Karpas-422 (cell line): ENCODE results near the gene AKNA. TPM values are rescaled to one million over a fixed set of nuclear protein-coding genes. Genes with fewer than 3 reads are reported as not detected.

ENCODE experiments used
- DNase-seq: peaks from one replicate; pipeline ENCODE4 v3.0.0-alpha.2; 2015
- H2AFZ ChIP-seq: fragments of 200-600 bp; sonication (generic); 2 replicates; pipeline ENCODE4 v1.6.1; 2014; ENCODE audit warnings: antibody characterized with exemption, low read length, mixed read lengths
- H3K27ac ChIP-seq: fragments of 200-600 bp; sonication (generic); 2 replicates; pipeline ENCODE4 v1.5.1; 2014; ENCODE audit warnings: mild to moderate bottlenecking, low read length, moderate library complexity
- H3K27me3 ChIP-seq: fragments of 200-600 bp; sonication (generic); 2 replicates; pipeline ENCODE4 v1.6.1; 2014; ENCODE audit warnings: low read length, mixed read lengths
- H3K36me3 ChIP-seq: fragments of 200-600 bp; sonication (generic); 2 replicates; pipeline ENCODE4 v1.6.1; 2014; ENCODE audit warnings: low read length, mixed read lengths; ENCODE audit not compliant: insufficient read depth
- H3K4me1 ChIP-seq: fragments of 200-600 bp; sonication (generic); 2 replicates; pipeline ENCODE4 v1.6.1; 2014; ENCODE audit warnings: mild to moderate bottlenecking, low read length, mixed read lengths
- H3K4me2 ChIP-seq: fragments of 200-600 bp; sonication (generic); 2 replicates; pipeline ENCODE4 v1.6.1; 2014; ENCODE audit warnings: low read length, low read depth, mild to moderate bottlenecking; ENCODE audit not compliant: poor library complexity, severe bottlenecking
- H3K4me3 ChIP-seq: fragments of 200-600 bp; sonication (generic); 2 replicates; pipeline ENCODE4 v1.5.1; 2014; ENCODE audit warnings: mild to moderate bottlenecking, antibody characterized with exemption, low read length, mixed read lengths
- H3K79me2 ChIP-seq: fragments of 200-600 bp; sonication (generic); 2 replicates; pipeline ENCODE4 v1.6.1; 2014; ENCODE audit warnings: mild to moderate bottlenecking, low read length, mixed read lengths
- H3K9ac ChIP-seq: fragments of 200-600 bp; sonication (generic); 2 replicates; pipeline ENCODE4 v1.6.0; 2014; ENCODE audit warnings: low read length
- H3K9me2 ChIP-seq: fragments of 200-600 bp; sonication (generic), shearing (Covaris generic); replicated peaks from 2 replicates; pipeline ENCODE4 v1.6.0; 2014; ENCODE audit warnings: mild to moderate bottlenecking, low read length, moderate library complexity; ENCODE audit not compliant: insufficient read depth
- H3K9me3 ChIP-seq: fragments of 300-700, 200-600 bp; sonication (generic); 2 replicates; pipeline ENCODE4 v1.6.1; 2014; ENCODE audit warnings: low read length, mixed read lengths
- H4K20me1 ChIP-seq: fragments of 200-600 bp; sonication (generic); 2 replicates; pipeline ENCODE4 v1.6.1; 2014; ENCODE audit warnings: mild to moderate bottlenecking, antibody characterized with exemption, low read length, low read depth; ENCODE audit not compliant: insufficient read depth
- total RNA-seq: library from RNA; depleted of rRNA; stranded (reverse); fragments of >200 nt; shearing (Covaris generic); gene quantifications from 2 replicates; pipeline ENCODE4 v1.2.3, GENCODE V29; 2014; ENCODE audit warnings: low replicate concordance

The AKNA gene
- total RNA-seq, 1 experiment from 2014 or later = 77.9 TPM

- H2AFZ ChIP-seq = no peak overlapping the region
- H3K79me2 ChIP-seq = no peaks in the 10 kb centered on the region
- DNase-seq = peak; percentile 88
- H3K27ac ChIP-seq = no peak overlapping the region
- no peaks in the 10 kb centered on the region for H3K27me3 ChIP-seq
- H3K9me3 ChIP-seq = peaks cover 8% of the 10 kb centered on the region; the same call in 1 of the 2 replicates
- no peak overlapping the region for H3K9ac ChIP-seq
- H3K4me1 ChIP-seq = no peaks in the 10 kb centered on the region
- no peak overlapping the region for H3K4me2 ChIP-seq
- no peaks in the 10 kb centered on the region for H3K36me3 ChIP-seq
- H3K9me2 ChIP-seq = no peaks in the 10 kb centered on the region
- no peaks in the 10 kb centered on the region for H4K20me1 ChIP-seq
- H3K4me3 ChIP-seq = no peak overlapping the region
Observed at GRCh38 chr9:114291064-114291474, 96.7 kb downstream of the AKNA start.

GRCh38 chr9:114290561-114290986 lies 97.2 kb downstream of the AKNA start:
- H3K4me1 ChIP-seq = no peaks in the 10 kb centered on the region
- H3K9me3 ChIP-seq = peaks cover 8% of the 10 kb centered on the region; the same call in 1 of the 2 replicates
- no peak for DNase-seq
- no peaks in the 10 kb centered on the region for H3K9me2 ChIP-seq
- H3K4me2 ChIP-seq = no peak overlapping the region
- no peak overlapping the region for H3K9ac ChIP-seq
- no peak overlapping the region for H3K27ac ChIP-seq
- H3K4me3 ChIP-seq = no peak overlapping the region
- H4K20me1 ChIP-seq = no peaks in the 10 kb centered on the region
- H3K36me3 ChIP-seq = no peaks in the 10 kb centered on the region
- H2AFZ ChIP-seq = no peak overlapping the region
- H3K79me2 ChIP-seq = no peaks in the 10 kb centered on the region
- no peaks in the 10 kb centered on the region for H3K27me3 ChIP-seq

GRCh38 chr9:114289571-114290481 lies 98.0 kb downstream of the AKNA start:
- Histone ChIP-seq H3K36me3 (no peaks in the 10 kb centered on the region), H3K9me3 (0 out of 2 replicates have a peak, but pooled peaks cover 5% of the 10 kb centered on the region), H4K20me1 (no peaks in the 10 kb centered on the region), H3K9ac (no peak overlapping the region), H3K4me3 (no peak overlapping the region), H3K27me3 (no peaks in the 10 kb centered on the region), H3K79me2 (no peaks in the 10 kb centered on the region), H2AFZ (no peak overlapping the region), H3K9me2 (no peaks in the 10 kb centered on the region), H3K4me2 (no peak overlapping the region), H3K27ac (no peak overlapping the region), H3K4me1 (no peaks in the 10 kb centered on the region)
- no peak for DNase-seq

- H2AFZ ChIP-seq = no peak overlapping the region
- no peaks in the 10 kb centered on the region for H4K20me1 ChIP-seq
- no peak overlapping the region for H3K9ac ChIP-seq
- H3K4me2 ChIP-seq = no peak overlapping the region
- H3K4me3 ChIP-seq = no peak overlapping the region
- no peaks in the 10 kb centered on the region for H3K4me1 ChIP-seq
- no peak for DNase-seq
- H3K9me2 ChIP-seq = no peaks in the 10 kb centered on the region
- no peaks in the 10 kb centered on the region for H3K27me3 ChIP-seq
- H3K27ac ChIP-seq = no peak overlapping the region
- no peaks in the 10 kb centered on the region for H3K36me3 ChIP-seq
- no peaks in the 10 kb centered on the region for H3K9me3 ChIP-seq
- no peaks in the 10 kb centered on the region for H3K79me2 ChIP-seq
Observed at GRCh38 chr9:114289106-114289505, 98.7 kb downstream of the AKNA start.

- no peaks in the 10 kb centered on the region for H3K9me3 ChIP-seq
- no peaks in the 10 kb centered on the region for H3K4me1 ChIP-seq
- H2AFZ ChIP-seq = no peak overlapping the region
- H3K9ac ChIP-seq = no peak overlapping the region
- no peaks in the 10 kb centered on the region for H4K20me1 ChIP-seq
- no peak overlapping the region for H3K27ac ChIP-seq
- H3K4me2 ChIP-seq = no peak overlapping the region
- no peaks in the 10 kb centered on the region for H3K27me3 ChIP-seq
- H3K9me2 ChIP-seq = no peaks in the 10 kb centered on the region
- no peaks in the 10 kb centered on the region for H3K36me3 ChIP-seq
- no peak for DNase-seq
- H3K79me2 ChIP-seq = no peaks in the 10 kb centered on the region
- H3K4me3 ChIP-seq = no peak overlapping the region
Observed at GRCh38 chr9:114288193-114289091, 99.3 kb downstream of the AKNA start.

GRCh38 chr9:114287763-114288192 lies 100.0 kb downstream of the AKNA start:
- H3K36me3 ChIP-seq = no peaks in the 10 kb centered on the region
- no peak for DNase-seq
- H3K27ac ChIP-seq = no peak overlapping the region
- no peak overlapping the region for H3K9ac ChIP-seq
- H3K9me2 ChIP-seq = no peaks in the 10 kb centered on the region
- no peaks in the 10 kb centered on the region for H3K4me1 ChIP-seq
- no peaks in the 10 kb centered on the region for H3K79me2 ChIP-seq
- no peaks in the 10 kb centered on the region for H3K27me3 ChIP-seq
- H2AFZ ChIP-seq = no peak overlapping the region
- no peak overlapping the region for H3K4me2 ChIP-seq
- no peaks in the 10 kb centered on the region for H4K20me1 ChIP-seq
- H3K4me3 ChIP-seq = no peak overlapping the region
- no peaks in the 10 kb centered on the region for H3K9me3 ChIP-seq

GRCh38 chr9:114287001-114287762 lies 100.6 kb downstream of the AKNA start:
- no peaks in the 10 kb centered on the region for H3K4me1 ChIP-seq
- no peaks in the 10 kb centered on the region for H3K9me3 ChIP-seq
- no peak overlapping the region for H3K9ac ChIP-seq
- no peaks in the 10 kb centered on the region for H3K79me2 ChIP-seq
- no peaks in the 10 kb centered on the region for H3K36me3 ChIP-seq
- no peak overlapping the region for H2AFZ ChIP-seq
- H3K27ac ChIP-seq = no peak overlapping the region
- no peak for DNase-seq
- no peaks in the 10 kb centered on the region for H3K27me3 ChIP-seq
- H3K9me2 ChIP-seq = no peaks in the 10 kb centered on the region
- H3K4me3 ChIP-seq = no peak overlapping the region
- no peak overlapping the region for H3K4me2 ChIP-seq
- no peaks in the 10 kb centered on the region for H4K20me1 ChIP-seq
